ENCODE results near the gene CHID1. TPM values are rescaled to one million over a fixed set of nuclear protein-coding genes. Genes with fewer than 3 reads are reported as not detected.

CHID1 gene
- total RNA-seq, 4 donors from 2014 or later, result 37.4 to 55.4 (median 47.2) TPM

GRCh38 chr11:898143-898511, 12.5 kb downstream of the CHID1 start:
- intact Hi-C loops (cut with DNase I), result no loop called here
- Histone ChIP-seq H3K27ac (replicated peaks in 1 of 4) (no peak overlapping the region), H3K36me3 (peaks cover 35 to 67% (median 59%) of the 10 kb centered on the region in 4 donors), H3K4me3 (no peak overlapping the region), H3K4me1 (peaks cover 0 to 15% (median 9%) of the 10 kb centered on the region in 4 donors), H3K9me3 (no peaks in the 10 kb centered on the region), H3K27me3 (no peaks in the 10 kb centered on the region)
- TF ChIP-seq CTCF (IDR thresholded peaks at IDR 0.05) (no peak), POLR2AphosphoS5 (IDR thresholded peaks at IDR 0.05) (no peak), EP300 (IDR thresholded peaks at IDR 0.05) (no peak), POLR2A (IDR thresholded peaks at IDR 0.05; ENCODE audit: low read depth) (no peak)
- 31% methylated on average over 9 of the region's 10 CpGs for WGBS
- DNase-seq (ENCODE audit: extremely low spot score), result no peak

GRCh38 chr11:897253-898142, 13.1 kb downstream of the CHID1 start:
- TF ChIP-seq POLR2A (IDR thresholded peaks at IDR 0.05; ENCODE audit: low read depth) (no peak), EP300 (IDR thresholded peaks at IDR 0.05) (no peak), POLR2AphosphoS5 (IDR thresholded peaks at IDR 0.05) (no peak), CTCF (IDR thresholded peaks at IDR 0.05) (no peak)
- Histone ChIP-seq H3K4me1 (peaks cover 0 to 15% (median 9%) of the 10 kb centered on the region in 4 donors), H3K36me3 (peaks cover 31 to 64% (median 56%) of the 10 kb centered on the region in 4 donors), H3K27me3 (no peaks in the 10 kb centered on the region), H3K4me3 (no peak overlapping the region), H3K9me3 (no peaks in the 10 kb centered on the region), H3K27ac (replicated peaks in 1 of 4) (no peak overlapping the region)
- no peak for DNase-seq (ENCODE audit: extremely low spot score)
- WGBS, result 73% methylated on average over 15 of the region's 17 CpGs
- intact Hi-C loops (cut with DNase I), result no loop called here

GRCh38 chr11:895331-896110, 15.1 kb downstream of the CHID1 start:
- intact Hi-C loops (cut with DNase I), result no loop called here
- Histone ChIP-seq H3K9me3 (no peaks in the 10 kb centered on the region), H3K27ac (replicated peaks in 1 of 4) (no peak overlapping the region), H3K4me3 (no peak overlapping the region), H3K36me3 (peaks cover 13 to 58% (median 44%) of the 10 kb centered on the region in 4 donors), H3K4me1 (peaks cover 0 to 15% (median 9%) of the 10 kb centered on the region in 4 donors), H3K27me3 (no peaks in the 10 kb centered on the region)
- TF ChIP-seq POLR2A (IDR thresholded peaks at IDR 0.05; ENCODE audit: low read depth), result no peak
- no peak for DNase-seq (ENCODE audit: extremely low spot score)
- WGBS, result 89% methylated on average over 22 of the region's 26 CpGs

GRCh38 chr11:894575-895201, 15.9 kb downstream of the CHID1 start:
- Histone ChIP-seq H3K9me3 (no peaks in the 10 kb centered on the region), H3K4me1 (peaks cover 0 to 15% (median 9%) of the 10 kb centered on the region in 4 donors), H3K27me3 (no peaks in the 10 kb centered on the region), H3K36me3 (peaks cover 7 to 58% (median 39%) of the 10 kb centered on the region in 4 donors), H3K4me3 (no peak overlapping the region), H3K27ac (replicated peaks in 1 of 4) (no peak overlapping the region)
- WGBS, result 100% methylated on average over 1 of the region's 12 CpGs
- no peak for DNase-seq (ENCODE audit: extremely low spot score)
- intact Hi-C loops (cut with DNase I), result no loop called here
- TF ChIP-seq POLR2AphosphoS5 (IDR thresholded peaks at IDR 0.05) (no peak), EP300 (IDR thresholded peaks at IDR 0.05) (no peak), CTCF (IDR thresholded peaks at IDR 0.05) (no peak), POLR2A (IDR thresholded peaks at IDR 0.05; ENCODE audit: low read depth) (no peak)

Measured in esophagus muscularis mucosa (tissue), 4 donors.